Cardiac atrium fibroblast (primary cell): Measurements from ENCODE around the gene FICD. TPM values are rescaled to one million over a fixed set of nuclear protein-coding genes. Genes with fewer than 3 reads are reported as not detected.

Experiments used
- total RNA-seq: library from RNA; depleted of rRNA; stranded (reverse); fragments of >200 nt; gene quantifications from 2 replicates; pipeline ENCODE4 v1.2.3, GENCODE V29; 2015

FICD gene
- 7.9 and 8.3 TPM in 2 replicates for total RNA-seq

DNA sequence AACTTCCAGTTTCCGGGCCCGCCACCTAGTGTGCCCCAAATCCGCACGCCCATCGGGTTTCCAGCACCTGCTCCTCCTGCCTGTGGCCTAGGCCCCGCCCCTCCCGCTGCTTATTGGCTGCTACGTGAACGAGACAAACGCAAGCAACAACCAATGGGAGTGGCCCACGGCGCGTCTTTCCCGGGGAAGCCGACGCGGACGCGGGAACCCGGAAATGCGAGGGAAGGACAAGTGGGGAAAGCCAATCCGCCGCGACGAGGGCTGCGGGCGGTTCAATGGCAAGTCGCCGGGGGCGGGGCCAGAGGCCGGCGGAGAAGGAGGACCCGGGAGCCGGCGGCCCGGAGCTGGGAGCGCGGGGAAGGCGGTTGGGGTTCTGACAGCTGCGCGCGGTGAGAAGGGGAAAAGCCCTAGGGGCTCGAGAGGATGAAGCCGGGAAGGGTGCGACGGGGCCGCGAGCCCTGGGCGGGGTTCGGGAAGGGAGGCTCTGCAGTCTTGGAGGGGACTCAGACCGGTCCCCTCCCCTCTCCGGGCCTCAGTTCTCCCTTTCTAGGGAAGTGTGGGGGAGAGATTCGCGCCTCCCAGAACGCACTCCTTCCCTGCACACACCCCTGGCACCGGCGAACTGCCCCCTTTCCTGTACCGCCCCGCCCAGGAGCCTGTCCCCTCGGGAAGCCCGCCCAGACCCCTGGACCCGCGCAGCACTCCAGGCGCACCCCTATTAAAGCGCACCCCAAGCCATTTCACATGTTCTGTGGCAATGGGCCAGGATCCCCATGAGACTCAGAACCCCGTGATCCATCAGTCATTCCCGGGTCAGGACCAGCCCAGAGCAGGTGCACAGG is at the start of gene FICD:
Gene FICD, plus strand, starts transcription at position 305 of the 842 bp plus-strand sequence. CDS start 1,696 bp downstream, outside the sequence.

DNA sequence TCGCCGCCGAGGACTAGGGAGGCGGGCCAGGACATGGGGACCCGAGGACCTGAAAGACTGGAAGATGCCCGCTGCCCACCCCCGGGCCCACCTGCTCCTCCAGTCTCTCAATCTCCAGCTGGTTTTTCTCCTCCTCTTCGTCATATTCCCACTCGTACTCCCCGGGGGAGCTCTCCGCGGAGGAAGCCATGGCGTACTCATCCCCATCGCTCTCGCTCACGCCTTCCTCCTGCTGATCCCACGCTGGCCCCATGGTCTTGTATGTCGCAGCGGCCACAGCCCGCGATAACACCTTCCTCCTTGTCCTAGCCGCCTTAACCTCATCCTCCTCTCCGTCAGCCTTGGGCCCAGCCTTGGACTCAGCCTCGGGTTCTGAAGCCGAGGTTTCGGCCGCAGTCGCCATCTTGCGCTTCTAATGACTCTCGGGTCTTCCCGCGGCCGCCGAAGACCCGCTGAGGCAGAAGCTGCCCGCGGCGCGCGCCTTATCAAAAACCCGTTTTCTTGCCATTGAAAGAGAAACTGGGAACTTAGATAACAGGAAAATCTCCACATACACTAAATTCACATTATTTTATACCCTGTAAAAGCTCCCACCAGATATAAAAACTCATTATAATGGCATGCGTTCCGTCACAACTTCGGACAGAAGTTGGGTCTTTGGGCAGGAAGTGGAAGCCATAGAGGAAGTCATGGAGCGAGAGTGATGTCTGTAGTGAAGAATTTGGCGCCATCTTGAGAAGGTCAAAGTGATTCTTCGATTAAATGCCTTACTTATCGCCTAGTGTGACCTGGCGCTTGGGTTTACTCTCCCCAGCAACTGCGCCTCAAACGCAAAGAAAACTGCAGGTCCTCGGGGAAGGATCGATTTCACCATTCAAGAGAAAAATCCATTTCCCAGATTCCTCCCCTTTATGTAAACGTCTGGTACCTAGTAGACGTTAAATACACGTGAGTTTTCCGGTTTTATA is 46.0 kb downstream of the FICD start, which contains the start of gene SART3:
Gene SART3, minus strand, starts transcription at position 422 of the 968 bp plus-strand sequence. Its CDS starts 19 bp downstream, at position 403.

DNA sequence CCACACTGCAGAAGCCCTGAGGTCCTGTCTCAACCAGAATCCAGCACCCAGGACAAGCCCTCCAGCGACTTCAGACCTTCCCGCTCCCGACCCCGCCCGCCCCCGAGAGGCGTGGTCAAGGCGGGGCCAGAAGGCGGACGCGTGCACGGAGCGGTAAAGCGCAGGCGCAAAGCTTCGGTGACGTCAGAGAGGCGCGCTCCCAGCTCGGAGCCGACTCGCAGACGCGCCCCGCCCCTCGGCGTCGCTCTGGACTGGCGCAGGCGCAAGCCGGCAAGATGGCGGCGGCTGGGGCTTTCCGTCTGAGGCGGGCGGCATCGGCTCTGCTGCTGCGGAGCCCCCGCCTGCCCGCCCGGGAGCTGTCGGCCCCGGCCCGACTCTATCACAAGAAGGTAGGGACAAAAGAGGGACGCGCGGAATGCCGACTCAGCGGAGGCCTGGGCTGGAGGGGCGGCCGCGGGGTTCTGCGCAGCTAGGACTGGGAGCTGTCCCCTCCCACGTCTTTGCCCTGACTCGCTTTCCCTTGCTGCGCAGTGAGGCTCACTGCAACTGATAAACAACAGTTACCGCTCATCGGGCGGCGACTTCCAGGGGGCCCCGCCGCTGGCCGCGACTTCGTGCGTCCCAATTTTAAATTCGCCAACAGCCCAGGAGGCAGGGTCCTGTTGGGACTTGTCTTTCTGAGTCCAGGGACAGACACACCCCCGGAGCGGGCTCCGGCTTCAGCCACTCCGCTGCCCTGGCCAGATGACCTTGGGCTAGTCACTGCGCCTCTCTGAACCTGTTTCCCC is 47.5 kb downstream of the FICD start, which contains the start of gene ISCU:
Gene ISCU, plus strand, starts transcription at position 249 of the 788 bp plus-strand sequence. Its CDS starts 27 bp downstream, at position 276.

Other genes with a start within 250 kb of the FICD start
- gene CMKLR1, start 176.0 kb upstream of the FICD start, total RNA-seq = 0.18 and 0.32 TPM in 2 replicates
- 24.4 and 28.0 TPM in 2 replicates for gene SART3, start 45.9 kb downstream of the FICD start, total RNA-seq
- gene ISCU, start 47.3 kb downstream of the FICD start, total RNA-seq = 67.9 and 71.3 TPM in 2 replicates
- gene TMEM119, start 82.8 kb downstream of the FICD start, total RNA-seq = 1.3 TPM in 1 of 2 replicates, not detected in the other
- 0.72 and 0.97 TPM in 2 replicates for gene SELPLG, start 118.6 kb downstream of the FICD start, total RNA-seq
- 67.3 and 85.9 TPM in 2 replicates for gene CORO1C, start 216.2 kb downstream of the FICD start, total RNA-seq